ENCODE measurements around the gene COL5A1.
"Not testable (repeated sequence)": the region's sequence is repeated elsewhere in the genome, so short reads cannot be mapped to it uniquely, and the experiment has no call there.

Gene COL5A1

DNA sequence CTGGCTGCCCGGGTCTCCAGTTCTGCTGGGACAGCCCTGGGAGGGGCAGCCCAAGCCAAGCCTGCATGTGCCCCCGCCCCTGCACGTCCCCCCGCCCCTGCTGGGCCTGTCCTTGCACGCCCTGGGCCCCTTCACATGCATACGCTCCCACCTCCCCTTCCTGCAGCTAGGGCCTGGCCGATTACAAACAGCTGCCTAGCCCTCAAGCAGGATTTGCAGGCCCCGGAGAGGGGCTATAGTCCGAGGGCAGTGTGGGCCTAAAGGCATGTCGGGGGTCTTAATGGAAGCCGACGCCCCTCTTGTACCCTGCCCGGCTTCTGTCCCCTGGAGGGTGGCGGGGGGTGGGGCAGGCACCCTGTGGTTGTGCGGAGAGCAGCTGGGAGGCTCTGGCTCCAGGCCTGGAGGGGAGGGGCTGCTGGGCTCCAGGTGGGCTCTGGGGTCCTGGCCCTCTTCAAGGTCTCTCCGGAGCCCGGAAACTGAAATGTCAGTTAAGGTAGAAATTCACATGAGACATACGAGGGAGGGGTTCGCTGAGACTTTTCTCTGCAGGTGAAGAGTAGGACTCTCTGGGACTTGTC is 16.9 kb downstream of the COL5A1 start:
- no peak for DNase-seq

GRCh38 chr9:134659688-134660131 is 18.1 kb downstream of the COL5A1 start:
- no peak for DNase-seq

DNA sequence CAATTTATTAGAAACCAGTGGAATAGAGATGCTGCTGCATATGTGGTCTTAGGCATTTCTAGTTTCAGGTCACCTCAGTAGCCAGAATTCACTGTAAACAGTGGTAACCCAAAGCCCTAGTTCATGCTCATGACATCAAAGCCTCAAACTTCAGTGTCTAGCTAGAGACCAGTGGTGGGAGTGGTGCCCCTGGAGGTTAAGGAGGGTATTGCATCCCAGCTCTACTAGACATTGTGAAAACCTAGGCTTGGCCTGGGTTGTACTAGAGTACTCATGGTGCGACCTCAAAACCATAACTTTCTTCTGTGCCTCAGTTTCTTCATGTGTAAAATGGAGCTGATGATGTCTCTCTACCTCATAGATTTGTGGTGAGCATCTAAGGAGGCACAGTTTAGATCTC is 18.8 kb downstream of the COL5A1 start:
- DNase-seq, result no peak

- no peak for DNase-seq
These were observed 19.7 kb downstream of the COL5A1 start for GRCh38 chr9:134661299-134661698.

- DNase-seq, result no peak
These were observed 20.2 kb downstream of the COL5A1 start for GRCh38 chr9:134661791-134662142.

- no peak for DNase-seq
These were observed 20.7 kb downstream of the COL5A1 start for GRCh38 chr9:134662143-134662876.

GRCh38 chr9:134663084-134663483 is 21.5 kb downstream of the COL5A1 start:
- no peak for DNase-seq

DNA sequence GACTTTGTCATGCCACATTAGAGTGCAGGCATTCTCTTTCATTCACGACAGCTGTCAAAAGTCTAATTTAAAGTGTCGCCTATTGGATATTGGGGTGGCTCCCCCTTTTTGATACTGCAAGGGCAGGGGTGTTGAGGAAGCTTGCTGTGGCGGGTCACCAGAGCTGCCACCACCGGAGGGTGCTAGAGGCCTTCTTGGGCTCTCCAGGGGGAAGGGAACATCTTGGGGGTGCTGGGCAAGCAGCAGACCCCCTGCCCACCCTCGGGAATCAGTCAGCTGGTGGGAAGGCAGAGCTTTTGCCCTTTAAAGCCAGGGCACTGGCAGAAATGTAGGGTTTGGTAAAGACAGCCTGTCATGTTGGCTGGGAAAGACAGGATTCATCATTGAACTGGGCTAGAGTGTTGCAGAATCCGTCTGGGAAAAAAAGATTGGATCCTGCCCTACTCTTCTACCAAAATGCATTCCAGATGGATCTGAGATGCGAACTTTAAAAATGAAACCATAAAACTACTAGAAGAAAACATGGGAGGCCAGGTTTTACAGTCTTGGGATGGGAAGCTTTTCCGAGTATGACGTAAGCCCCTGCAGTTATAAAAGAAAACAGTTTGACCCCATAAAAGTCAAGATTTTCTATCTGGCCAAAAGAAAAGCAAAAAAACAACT is 22.3 kb downstream of the COL5A1 start:
- DNase-seq, result no peak

- no peak for DNase-seq
These were observed 22.8 kb downstream of the COL5A1 start for GRCh38 chr9:134664446-134664845.

DNA sequence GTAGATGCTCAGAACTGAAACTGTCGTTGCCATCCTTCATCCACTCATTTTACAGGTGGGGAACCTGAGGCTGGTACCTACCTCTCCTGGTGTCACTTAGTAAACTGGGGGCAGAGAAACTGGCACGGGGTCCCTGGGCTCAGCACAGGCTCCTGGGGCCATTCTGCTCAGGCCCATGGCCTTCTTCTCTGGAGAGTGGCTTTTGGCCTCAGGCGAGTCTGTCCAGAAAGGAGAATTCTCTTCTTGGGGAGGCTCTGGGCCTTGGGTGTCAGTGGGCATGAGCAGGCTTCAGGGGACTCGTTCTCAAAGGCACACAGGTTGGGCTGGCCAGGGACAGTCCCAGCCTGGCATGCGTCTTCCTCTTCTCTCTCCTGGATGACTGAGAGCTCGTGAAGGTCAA is 24.6 kb downstream of the COL5A1 start:
- DNase-seq, result no peak

DNA sequence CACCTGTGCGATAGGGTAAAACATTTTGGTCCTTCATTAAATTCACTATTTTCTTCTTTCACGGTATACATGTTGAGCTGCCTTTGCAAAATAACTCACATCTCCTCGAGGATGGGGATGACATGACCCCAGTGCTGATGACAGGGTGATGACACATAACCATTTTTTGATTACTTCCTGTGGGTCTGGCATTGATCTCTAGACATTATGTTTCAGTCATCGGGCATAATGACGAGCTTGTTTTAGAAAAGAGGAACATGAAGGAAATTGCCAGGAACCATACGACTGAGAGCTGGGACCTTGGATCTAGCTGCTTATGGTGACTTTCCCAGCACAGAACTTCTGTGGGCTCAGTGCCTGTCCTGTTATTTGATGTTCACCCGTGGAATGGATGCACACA is 25.2 kb downstream of the COL5A1 start:
- no peak for DNase-seq

- DNase-seq, result not testable (repeated sequence)
These were observed 27.4 kb downstream of the COL5A1 start for GRCh38 chr9:134668977-134669376.

- DNase-seq, result no peak
These were observed 27.9 kb downstream of the COL5A1 start for GRCh38 chr9:134669399-134669955.

- DNase-seq, result no peak
These were observed 28.5 kb downstream of the COL5A1 start for GRCh38 chr9:134670042-134670525.

DNA sequence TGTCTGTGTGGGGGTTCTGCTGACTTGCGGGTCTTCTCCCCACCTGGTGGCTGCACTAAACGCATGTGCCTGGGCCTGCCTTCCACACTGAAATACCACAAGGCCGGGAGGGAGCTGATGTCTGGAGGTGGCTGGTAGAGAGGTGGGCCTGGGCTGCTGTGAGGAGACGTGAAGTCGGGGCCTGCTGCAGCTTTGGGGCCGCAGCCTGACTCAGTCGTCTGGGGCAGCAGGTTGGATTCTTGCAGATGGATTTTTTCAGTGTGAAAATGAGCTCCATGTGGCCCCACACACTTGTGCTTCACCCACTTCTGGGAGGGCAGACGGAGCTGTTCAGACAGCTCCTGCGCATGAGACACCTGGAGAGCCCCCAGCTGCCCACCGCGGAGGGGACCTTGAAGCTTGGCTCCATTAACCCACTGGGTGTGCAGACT is 29.3 kb downstream of the COL5A1 start:
- no peak for DNase-seq

- DNase-seq, result no peak
These were observed 29.9 kb downstream of the COL5A1 start for GRCh38 chr9:134671341-134672113.

- DNase-seq, result no peak
These were observed 34.8 kb downstream of the COL5A1 start for GRCh38 chr9:134676361-134676760.

GRCh38 chr9:134676886-134677285 is 35.3 kb downstream of the COL5A1 start:
- no peak for DNase-seq

- DNase-seq, result no peak
These were observed 36.1 kb downstream of the COL5A1 start for GRCh38 chr9:134677743-134678142.

DNA sequence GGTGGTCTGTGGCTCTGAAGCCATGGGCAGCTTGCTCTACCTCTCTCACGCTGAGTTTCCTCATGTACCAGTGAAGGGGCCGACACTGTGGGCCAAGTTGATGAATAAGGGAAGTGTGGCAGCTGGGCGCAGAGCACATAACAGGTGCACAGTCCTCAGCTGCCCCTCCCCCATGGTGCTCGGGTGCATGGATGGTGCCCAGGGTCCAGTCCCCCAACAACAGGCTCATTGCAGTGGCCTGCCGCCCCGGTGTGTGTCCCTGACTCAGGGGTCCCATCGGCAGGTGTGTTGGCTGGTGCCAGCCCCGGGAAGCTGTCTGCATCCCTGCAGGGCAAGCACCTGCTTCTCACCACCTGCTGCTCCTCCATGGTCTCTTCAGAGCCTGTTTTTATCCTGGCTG is 36.6 kb downstream of the COL5A1 start:
- DNase-seq, result no peak

- DNase-seq, result no peak
These were observed 37.3 kb downstream of the COL5A1 start for GRCh38 chr9:134678666-134679443.
